ENCODE measurements around the gene BOC. TPM values are rescaled to one million over a fixed set of nuclear protein-coding genes. Genes with fewer than 3 reads are reported as not detected.

The BOC gene
- total and polyA plus RNA-seq, 2 experiments from 2014 or later: 2.1 to 4.1 TPM

- peaks cover 23% of the 10 kb centered on the region for H3K4me1 ChIP-seq (ENCODE audit: insufficient read depth)
- H3K27me3 ChIP-seq (ENCODE audit: insufficient read depth): no peaks in the 10 kb centered on the region
- TF ChIP-seq EZH2 (IDR thresholded peaks at IDR 0.05; ENCODE audit: low read depth, unreplicated experiment) (no peak), EZH2phosphoT487 (IDR thresholded peaks at IDR 0.05; ENCODE audit: unreplicated experiment) (no peak), ZNF331 (CRISPR knock-in tag; IDR thresholded peaks at IDR 0.05; ENCODE audit: low read depth) (no peak), ZNF462 (CRISPR knock-in tag; IDR thresholded peaks at IDR 0.05) (no peak), JUNB (IDR thresholded peaks at IDR 0.05; ENCODE audit: unreplicated experiment) (no peak), ZNF114 (CRISPR knock-in tag; IDR thresholded peaks at IDR 0.05) (no peak), CREB1 (CRISPR knock-in tag; IDR thresholded peaks at IDR 0.05; ENCODE audit: low read depth) (no peak), ETS1 (IDR thresholded peaks at IDR 0.05) (no peak), NANOG (IDR thresholded peaks at IDR 0.05; ENCODE audit: borderline replicate concordance) (no peak), CTCF (conservative IDR thresholded peaks at IDR 0.05; ENCODE audit: low read depth in 2 of 2) (no peak), POLR2AphosphoS5 (IDR thresholded peaks at IDR 0.05; ENCODE audit: low read depth) (no peak), STAT1 (IDR thresholded peaks at IDR 0.05; ENCODE audit: unreplicated experiment) (no peak), REST (IDR thresholded peaks at IDR 0.05; ENCODE audit: unreplicated experiment) (no peak)
- no peaks in the 10 kb centered on the region for H3K9me3 Mint-ChIP-seq
- no peaks in the 10 kb centered on the region for H3K36me3 Mint-ChIP-seq (ENCODE audit: low read depth)
- no peaks in the 10 kb centered on the region for H3K79me2 ChIP-seq (replicated peaks; ENCODE audit: insufficient read depth)
- H3K9me2 ChIP-seq (ENCODE audit: insufficient read depth): no peaks in the 10 kb centered on the region
- no peak overlapping the region for H3K27ac Mint-ChIP-seq
- H3K4me1 Mint-ChIP-seq: peaks cover 20% of the 10 kb centered on the region
- H3K4me3 Mint-ChIP-seq: no peak overlapping the region
- peaks cover 2% of the 10 kb centered on the region for H3K27me3 Mint-ChIP-seq (ENCODE audit: insufficient read depth, low read depth, poor library complexity)
- H3K27ac ChIP-seq (ENCODE audit: low read depth): no peak overlapping the region; the same call in 1 of the 2 replicates
- H3K4me3 ChIP-seq: no peak overlapping the region
- H3K4me2 ChIP-seq: peak overlapping the region; percentile 33; the same call in 1 of the 2 replicates
- H2AFZ ChIP-seq: peak overlapping the region; percentile 92
- no peaks in the 10 kb centered on the region for H4K20me1 ChIP-seq (replicated peaks; ENCODE audit: insufficient read depth)
- ATAC-seq (peak; percentile 83), DNase-seq (ENCODE audit: low spot score) (peak; percentile 40)
- H3F3A ChIP-seq (replicated peaks; ENCODE audit: low read depth): no peaks in the 10 kb centered on the region
- no peaks in the 10 kb centered on the region for H3K36me3 ChIP-seq (ENCODE audit: insufficient read depth)
These were observed 44.5 kb upstream of the BOC start for GRCh38 chr3:113166719-113167492.
